Skeletal muscle tissue (tissue), 4 donors: Measurements from ENCODE around the gene TMEM132E. TPM values are rescaled to one million over a fixed set of nuclear protein-coding genes. Genes with fewer than 3 reads are reported as not detected.

Experiments
- H3K27ac ChIP-seq: one replicate; pipeline ENCODE4 v1.7.0; 2013; ENCODE audit warnings: mild to moderate bottlenecking, low read depth, low read length, inconsistent platforms
- H3K27me3 ChIP-seq, 3 donors: one replicate each; pipeline ENCODE4 v1.7.0; 2013; ENCODE audit warnings: low read length in 3 of 3; ENCODE audit not compliant: control insufficient read depth in 3 of 3, insufficient read depth in 3 of 3
- H3K36me3 ChIP-seq, 3 donors: one replicate each; pipeline ENCODE4 v1.7.0; 2013; ENCODE audit warnings: low read length in 3 of 3; ENCODE audit not compliant: control insufficient read depth in 3 of 3, insufficient read depth in 3 of 3
- H3K4me1 ChIP-seq, 3 donors: one replicate each; pipeline ENCODE4 v1.7.0; 2013; ENCODE audit warnings: low read length in 3 of 3, mild to moderate bottlenecking in 3 of 3; ENCODE audit not compliant: control insufficient read depth in 3 of 3, insufficient read depth in 3 of 3
- H3K4me3 ChIP-seq, 3 donors: one replicate each; pipeline ENCODE4 v1.7.0; 2013; ENCODE audit warnings: low read length in 3 of 3
- H3K9ac ChIP-seq, 3 donors: one replicate each; pipeline ENCODE4 v1.7.0; 2013; ENCODE audit warnings: low read length in 3 of 3, mild to moderate bottlenecking in 3 of 3, moderate library complexity in 2 of 3, low read depth in 1 of 3
- H3K9me3 ChIP-seq, 3 donors: one replicate each; pipeline ENCODE4 v1.7.0; 2013; ENCODE audit warnings: low read length in 3 of 3; ENCODE audit not compliant: control insufficient read depth in 3 of 3
- total RNA-seq: library from RNA; depleted of rRNA; stranded (reverse); fragments of >200 nt; gene quantifications from one replicate; pipeline ENCODE4 v1.2.3, GENCODE V29; 2014
- donor health status: Osteomylitis.

TMEM132E gene
- total RNA-seq, 1 donor from 2014 or later, result 0.52 TPM

- H3K27ac ChIP-seq, result no peak overlapping the region
- H3K27me3 ChIP-seq, result peaks cover 38 to 60% (median 59%) of the 10 kb centered on the region in 3 donors
- no peak overlapping the region for H3K4me3 ChIP-seq
- no peaks in the 10 kb centered on the region for H3K9me3 ChIP-seq
- no peaks in the 10 kb centered on the region for H3K4me1 ChIP-seq
- no peak overlapping the region for H3K9ac ChIP-seq
- no peaks in the 10 kb centered on the region for H3K36me3 ChIP-seq
These were observed 44.7 kb downstream of the TMEM132E start for GRCh38 chr17:34623856-34624766.

DNA sequence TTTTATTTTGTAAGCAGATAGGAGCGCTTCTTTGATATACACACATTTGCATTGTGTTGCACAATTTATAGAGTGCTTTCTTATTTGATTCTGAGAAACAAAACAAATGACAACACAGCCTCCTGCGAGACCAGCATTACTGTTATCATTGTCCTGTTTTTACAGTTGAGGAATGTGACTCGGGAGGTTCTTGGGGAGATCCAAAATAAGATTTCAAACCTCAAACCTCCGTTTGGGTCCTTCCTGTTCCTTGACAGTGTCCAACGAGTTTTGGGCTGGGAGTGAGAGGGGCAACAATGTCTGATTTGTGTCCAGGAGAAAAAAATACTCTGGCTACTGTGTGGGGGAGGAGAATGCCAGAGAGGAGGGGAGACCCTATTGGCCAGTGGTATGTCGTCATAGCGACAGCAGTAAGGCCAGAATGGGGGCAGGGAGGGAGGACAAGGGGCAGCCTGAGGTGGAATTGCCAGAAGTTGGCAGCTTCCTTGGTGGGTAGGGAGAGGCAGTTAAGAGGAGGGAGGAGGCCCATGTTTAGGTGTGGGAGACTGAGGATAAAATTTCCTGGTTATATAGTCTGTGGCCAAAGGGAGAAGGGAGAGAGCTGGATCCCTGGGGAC lies 45.5 kb downstream of the TMEM132E start:
- H3K27me3 ChIP-seq, result peaks cover 46 to 66% (median 65%) of the 10 kb centered on the region in 3 donors
- H3K9me3 ChIP-seq, result no peaks in the 10 kb centered on the region
- H3K27ac ChIP-seq, result no peak overlapping the region
- H3K4me3 ChIP-seq, result no peak overlapping the region
- no peaks in the 10 kb centered on the region for H3K36me3 ChIP-seq
- H3K4me1 ChIP-seq, result no peaks in the 10 kb centered on the region
- no peak overlapping the region for H3K9ac ChIP-seq

DNA sequence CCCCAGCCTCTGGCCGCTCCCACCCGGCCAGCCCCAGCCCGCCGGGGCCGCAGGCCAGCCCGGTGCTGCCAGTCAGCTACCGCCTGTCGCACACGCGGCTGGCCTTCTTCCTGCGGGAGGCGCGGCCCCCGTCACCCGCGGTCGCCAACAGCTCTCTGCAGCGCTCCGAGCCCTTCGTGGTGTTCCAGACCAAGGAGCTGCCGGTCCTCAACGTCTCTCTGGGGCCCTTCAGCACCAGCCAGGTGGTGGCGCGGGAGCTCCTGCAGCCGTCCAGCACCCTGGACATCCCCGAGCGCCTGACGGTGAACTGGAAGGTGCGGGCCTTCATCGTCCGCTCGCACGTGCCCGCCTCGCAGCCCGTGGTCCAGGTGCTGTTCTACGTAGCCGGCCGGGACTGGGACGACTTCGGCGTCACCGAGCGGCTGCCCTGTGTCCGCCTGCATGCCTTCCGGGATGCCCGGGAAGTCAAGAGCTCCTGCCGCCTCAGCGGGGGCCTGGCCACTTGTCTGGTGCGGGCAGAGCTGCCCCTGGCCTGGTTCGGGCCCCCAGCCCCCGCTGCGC lies 46.8 kb downstream of the TMEM132E start:
- no peaks in the 10 kb centered on the region for H3K9me3 ChIP-seq
- H3K27me3 ChIP-seq, result peaks cover 56 to 71% (median 67%) of the 10 kb centered on the region in 3 donors
- H3K36me3 ChIP-seq, result no peaks in the 10 kb centered on the region
- H3K9ac ChIP-seq, result no peak overlapping the region
- no peak overlapping the region for H3K27ac ChIP-seq
- H3K4me1 ChIP-seq, result no peaks in the 10 kb centered on the region
- no peak overlapping the region for H3K4me3 ChIP-seq

GRCh38 chr17:34628879-34629278 lies 49.5 kb downstream of the TMEM132E start:
- peaks cover 63 to 80% (median 71%) of the 10 kb centered on the region in 3 donors for H3K27me3 ChIP-seq
- H3K36me3 ChIP-seq, result no peaks in the 10 kb centered on the region
- H3K9me3 ChIP-seq, result no peaks in the 10 kb centered on the region
- no peak overlapping the region for H3K27ac ChIP-seq
- no peak overlapping the region for H3K9ac ChIP-seq
- no peaks in the 10 kb centered on the region for H3K4me1 ChIP-seq
- H3K4me3 ChIP-seq, result no peak overlapping the region

- no peak overlapping the region for H3K4me3 ChIP-seq
- H3K27me3 ChIP-seq, result peaks cover 53 to 77% (median 71%) of the 10 kb centered on the region in 3 donors
- H3K27ac ChIP-seq, result no peak overlapping the region
- H3K36me3 ChIP-seq, result no peaks in the 10 kb centered on the region
- H3K4me1 ChIP-seq, result peaks cover 5 to 8% (median 5%) of the 10 kb centered on the region in 3 donors
- no peak overlapping the region for H3K9ac ChIP-seq
- H3K9me3 ChIP-seq, result no peaks in the 10 kb centered on the region
These were observed 54.0 kb downstream of the TMEM132E start for GRCh38 chr17:34633351-34633750.

- H3K27me3 ChIP-seq, result peaks cover 50 to 77% (median 70%) of the 10 kb centered on the region in 3 donors
- no peaks in the 10 kb centered on the region for H3K9me3 ChIP-seq
These were observed 54.4 kb downstream of the TMEM132E start for GRCh38 chr17:34633760-34634159.

GRCh38 chr17:34634551-34635160 lies 55.3 kb downstream of the TMEM132E start:
- H3K4me1 ChIP-seq, result peaks cover 5 to 14% (median 5%) of the 10 kb centered on the region in 3 donors
- H3K4me3 ChIP-seq, result no peak overlapping the region
- H3K9me3 ChIP-seq, result no peaks in the 10 kb centered on the region
- H3K27ac ChIP-seq, result no peak overlapping the region
- H3K27me3 ChIP-seq, result peaks cover 43 to 74% (median 64%) of the 10 kb centered on the region in 3 donors
- H3K36me3 ChIP-seq, result no peaks in the 10 kb centered on the region
- no peak overlapping the region for H3K9ac ChIP-seq

More at GRCh38 chr17:34633760-34634159, 54.4 kb downstream of the TMEM132E start:
- Histone ChIP-seq H3K4me1 (peaks cover 5 to 9% (median 5%) of the 10 kb centered on the region in 3 donors), H3K4me3 (no peak overlapping the region), H3K36me3 (no peaks in the 10 kb centered on the region), H3K9ac (no peak overlapping the region), H3K27ac (no peak overlapping the region)

GRCh38 chr17:34635876-34636275 lies 56.5 kb downstream of the TMEM132E start:
- peaks cover 38 to 65% (median 58%) of the 10 kb centered on the region in 3 donors for H3K27me3 ChIP-seq
- H3K27ac ChIP-seq, result no peak overlapping the region
- no peaks in the 10 kb centered on the region for H3K9me3 ChIP-seq
- H3K4me3 ChIP-seq, result no peak overlapping the region
- H3K4me1 ChIP-seq, result peaks cover 5 to 25% (median 13%) of the 10 kb centered on the region in 3 donors
- no peaks in the 10 kb centered on the region for H3K36me3 ChIP-seq
- no peak overlapping the region for H3K9ac ChIP-seq

DNA sequence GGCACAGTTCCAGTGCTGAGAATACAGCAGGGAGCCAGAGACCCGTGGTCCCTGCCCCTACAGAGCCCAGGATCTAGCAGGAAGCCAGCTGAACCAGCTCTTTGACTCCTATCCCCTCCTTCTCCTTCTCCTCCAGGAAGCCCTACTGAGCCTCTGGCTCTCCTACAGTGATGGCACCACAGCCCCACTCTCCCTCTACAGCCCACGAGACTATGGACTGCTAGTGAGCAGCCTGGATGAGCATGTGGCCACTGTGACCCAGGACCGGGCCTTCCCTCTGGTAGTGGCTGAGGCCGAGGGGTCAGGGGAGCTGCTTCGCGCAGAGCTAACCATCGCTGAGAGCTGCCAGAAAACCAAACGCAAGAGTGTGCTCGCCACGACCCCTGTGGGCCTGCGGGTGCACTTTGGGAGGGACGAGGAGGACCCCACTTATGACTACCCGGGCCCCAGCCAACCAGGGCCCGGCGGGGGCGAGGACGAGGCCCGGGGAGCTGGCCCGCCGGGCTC lies 57.7 kb downstream of the TMEM132E start:
- H3K27me3 ChIP-seq, result peaks cover 41 to 64% (median 60%) of the 10 kb centered on the region in 3 donors
- peaks cover 5 to 28% (median 13%) of the 10 kb centered on the region in 3 donors for H3K4me1 ChIP-seq
- no peak overlapping the region for H3K4me3 ChIP-seq
- no peak overlapping the region for H3K27ac ChIP-seq
- H3K9me3 ChIP-seq, result no peaks in the 10 kb centered on the region
- H3K9ac ChIP-seq, result no peak overlapping the region
- H3K36me3 ChIP-seq, result no peaks in the 10 kb centered on the region
